GM10266 (cell line): Measurements from ENCODE around the gene MAP3K3.

Source experiments
- DNase-seq: peaks from one replicate; pipeline ENCODE4 v3.0.0; 2012; ENCODE audit errors: extremely low spot score
- CTCF ChIP-seq: IDR thresholded peaks from 2 replicates; pipeline ENCODE4 v1.5.1; 2012; ENCODE audit warnings: mild to moderate bottlenecking, low read depth; ENCODE audit not compliant: control insufficient read depth, insufficient read depth; ENCODE audit errors: missing control alignments

Gene MAP3K3

GRCh38 chr17:63698381-63698885, 76.2 kb downstream of the MAP3K3 start:
- no peak for TF ChIP-seq CTCF
- DNase-seq, result no peak

DNA sequence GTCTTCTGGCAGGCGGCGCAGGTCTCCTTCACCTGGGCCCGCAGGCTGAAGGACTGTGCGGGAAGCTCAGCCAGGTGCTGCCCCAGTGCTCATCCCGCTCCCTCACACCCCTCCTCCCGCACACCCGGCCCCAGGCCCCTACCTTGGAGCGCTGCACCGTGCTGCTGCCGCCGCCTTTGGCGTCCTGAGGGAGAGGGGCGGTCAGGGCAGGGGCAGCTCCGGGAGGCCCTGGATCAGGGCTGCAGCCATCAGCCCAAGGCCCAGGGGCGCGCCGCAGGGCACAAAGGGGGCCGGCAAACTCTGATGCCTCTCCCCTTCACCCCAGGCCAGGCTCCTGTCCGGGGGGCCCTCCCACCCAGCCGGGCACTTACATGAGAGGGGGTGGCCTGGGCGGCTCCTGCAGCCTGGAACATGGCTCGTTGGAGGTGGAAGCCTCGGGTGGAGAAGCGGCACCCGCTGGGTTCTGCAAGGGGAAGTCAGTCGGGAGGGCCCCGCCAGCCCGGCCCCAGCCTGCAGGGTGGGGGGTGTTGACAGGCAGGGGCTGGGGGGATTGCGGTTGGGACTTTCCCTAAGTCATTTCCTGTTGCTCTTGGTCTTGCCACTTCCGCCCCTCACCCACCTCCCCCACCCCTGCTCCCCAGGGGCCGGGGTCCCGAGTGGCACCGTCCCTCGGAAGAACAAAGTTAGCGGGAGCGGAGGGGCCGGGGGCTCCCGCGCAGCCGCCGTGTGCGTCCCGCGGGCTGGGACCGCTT, 76.8 kb downstream of the MAP3K3 start:
- TF ChIP-seq CTCF, result no peak
- DNase-seq, result peak; percentile 89

- peak; percentile 92 for DNase-seq
- no peak for TF ChIP-seq CTCF
These were observed 77.7 kb downstream of the MAP3K3 start, which contains the start of gene LIMD2 for GRCh38 chr17:63699638-63700527. Gene LIMD2, minus strand, starts transcription at chr17:63700125. Its CDS starts 827 bp downstream, at chr17:63699298.

DNA sequence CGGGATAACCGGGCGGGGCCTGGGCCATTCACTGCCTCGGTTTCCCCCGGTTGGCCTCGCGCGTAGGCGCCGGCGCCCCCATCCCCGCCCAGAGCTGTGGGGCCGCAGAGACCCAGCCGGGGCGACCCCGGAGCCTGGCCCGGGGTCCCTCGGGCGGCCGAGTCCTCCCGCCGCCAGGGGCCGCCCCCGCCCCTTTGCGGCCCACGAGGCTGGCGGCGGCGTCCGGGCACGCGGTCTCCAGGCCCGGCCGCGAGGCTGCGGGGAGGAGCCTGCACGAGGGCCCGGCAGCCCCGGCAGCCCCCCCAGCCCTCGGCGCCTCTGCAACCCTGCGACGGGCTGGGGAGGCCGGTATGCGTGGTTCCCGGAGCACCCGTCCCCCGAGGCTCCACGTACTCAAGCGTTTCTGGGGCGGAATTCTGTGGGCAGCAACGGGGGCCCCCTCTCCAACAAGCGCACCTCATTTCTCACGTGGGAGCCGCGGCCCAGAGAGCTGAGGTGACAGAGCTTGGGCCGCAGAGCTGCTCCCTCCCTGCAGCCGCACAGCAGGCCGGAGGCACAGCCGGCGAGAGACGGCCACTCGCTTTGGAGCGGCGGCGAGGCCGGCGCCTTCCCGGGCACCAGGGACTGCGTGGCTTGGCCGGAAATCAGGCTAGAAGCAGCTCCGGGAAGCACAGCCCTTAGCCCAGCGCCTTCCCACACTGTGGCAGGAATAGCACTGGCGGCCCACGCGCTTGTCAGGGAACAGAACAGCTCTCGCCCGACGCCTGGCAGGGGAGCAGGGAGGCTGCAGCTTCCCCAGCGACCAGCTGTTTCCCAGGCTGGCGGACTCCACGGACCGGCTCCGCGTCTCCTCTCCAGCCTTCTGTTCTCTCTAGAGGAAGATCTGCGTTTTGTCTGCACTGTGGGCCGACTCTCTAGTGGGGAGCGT, 78.6 kb downstream of the MAP3K3 start:
- peak; percentile 83 for DNase-seq
- TF ChIP-seq CTCF, result peak; percentile 39

GRCh38 chr17:63701456-63701820, 79.2 kb downstream of the MAP3K3 start:
- no peak for DNase-seq
- no peak for TF ChIP-seq CTCF

DNA sequence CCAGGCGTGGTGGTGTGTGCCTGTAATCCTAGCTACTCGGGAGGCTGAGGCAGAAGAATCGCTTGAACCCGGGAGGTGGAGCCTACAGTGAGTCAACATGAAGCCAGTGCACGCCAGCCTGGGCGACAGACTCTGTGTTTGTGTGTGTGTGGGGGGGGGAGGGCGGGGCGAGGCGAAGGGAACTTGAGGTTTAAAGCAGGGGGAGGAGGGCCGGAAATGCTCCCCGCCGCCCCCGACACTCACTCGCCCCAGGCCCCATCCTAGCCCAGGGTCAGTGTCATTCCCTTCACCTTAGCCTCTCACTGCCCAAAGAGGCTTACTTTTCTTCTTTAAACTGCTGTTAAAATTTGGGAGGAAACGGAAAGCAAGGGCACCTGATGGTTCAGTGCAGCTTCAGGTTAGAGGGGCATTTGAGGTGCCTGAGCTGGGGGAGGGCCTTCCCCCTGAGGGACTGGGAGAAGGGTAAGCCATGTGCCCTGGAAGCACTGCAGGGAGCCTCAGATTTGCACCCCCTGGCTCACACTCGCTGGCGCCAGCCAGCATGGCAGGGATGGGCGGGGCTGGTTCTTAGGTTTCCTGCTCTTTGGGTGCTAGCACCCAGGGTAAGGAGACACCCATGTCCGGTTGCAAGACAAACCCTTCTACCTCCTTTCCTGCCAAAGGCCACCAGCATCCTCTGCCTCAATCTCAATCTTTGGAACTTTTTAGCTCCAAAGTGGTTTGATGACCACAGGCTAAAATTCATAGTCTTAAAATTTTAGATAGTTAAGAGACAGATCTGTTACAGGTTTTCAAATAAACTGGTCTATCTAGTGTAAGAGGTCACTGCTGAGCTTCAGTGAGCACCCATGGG, 79.9 kb downstream of the MAP3K3 start:
- DNase-seq, result peak; percentile 75
- no peak for TF ChIP-seq CTCF
